CD4-positive, alpha-beta T cell treated with Interleukin-17A for 4 hours (primary cell): ENCODE data around the gene PAPSS1.

Experiments used
- DNase-seq: peaks from one replicate; pipeline ENCODE4 v3.0.0-alpha.2; 2020; ENCODE audit warnings: mixed read lengths

Gene PAPSS1

GRCh38 chr4:107619731-107620130, 100.3 kb downstream of the PAPSS1 start:
- no peak for DNase-seq

- no peak for DNase-seq
These were observed 101.0 kb downstream of the PAPSS1 start for GRCh38 chr4:107619066-107619465.

GRCh38 chr4:107618656-107619055, 101.4 kb downstream of the PAPSS1 start:
- DNase-seq: no peak

GRCh38 chr4:107616838-107617389, 103.1 kb downstream of the PAPSS1 start:
- no peak for DNase-seq

DNA sequence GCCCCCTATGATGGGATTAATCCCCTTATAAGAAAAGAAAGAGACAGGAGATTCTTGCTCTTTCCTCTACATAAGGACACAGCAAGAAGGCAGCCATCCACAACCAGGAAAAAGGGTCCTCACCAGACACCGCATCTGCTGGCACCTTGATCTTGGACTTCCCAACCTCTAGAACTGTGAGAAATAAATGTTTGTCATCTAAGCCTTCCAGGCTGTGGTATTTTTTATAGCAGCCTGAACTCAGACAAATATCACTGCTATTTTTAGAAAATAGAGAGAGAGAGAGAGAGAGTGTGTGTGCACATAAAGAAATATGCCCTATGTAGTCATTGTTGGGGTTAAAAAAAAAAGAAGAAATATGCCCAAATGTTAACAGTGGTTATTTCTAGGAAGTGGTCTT, 104.2 kb downstream of the PAPSS1 start:
- DNase-seq: no peak

DNA sequence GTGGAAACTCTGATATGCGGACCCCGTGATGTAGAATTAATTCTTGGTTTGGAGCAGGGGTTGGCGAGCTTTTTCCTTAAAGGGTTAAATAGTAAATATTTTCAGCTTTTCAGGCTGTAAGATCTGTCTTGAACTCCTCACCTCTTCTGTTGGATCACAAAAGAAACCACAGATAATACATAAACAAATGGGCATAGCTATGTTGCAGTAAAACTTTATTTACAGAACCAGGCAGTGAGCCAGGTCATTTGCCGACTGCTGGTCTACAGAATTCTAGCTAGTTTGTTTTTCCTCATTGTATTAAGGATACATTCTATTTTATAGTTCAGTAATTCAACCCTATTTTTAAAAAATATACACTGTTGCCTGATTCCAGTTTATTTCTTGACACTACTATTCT, 116.6 kb downstream of the PAPSS1 start:
- DNase-seq: no peak

DNA sequence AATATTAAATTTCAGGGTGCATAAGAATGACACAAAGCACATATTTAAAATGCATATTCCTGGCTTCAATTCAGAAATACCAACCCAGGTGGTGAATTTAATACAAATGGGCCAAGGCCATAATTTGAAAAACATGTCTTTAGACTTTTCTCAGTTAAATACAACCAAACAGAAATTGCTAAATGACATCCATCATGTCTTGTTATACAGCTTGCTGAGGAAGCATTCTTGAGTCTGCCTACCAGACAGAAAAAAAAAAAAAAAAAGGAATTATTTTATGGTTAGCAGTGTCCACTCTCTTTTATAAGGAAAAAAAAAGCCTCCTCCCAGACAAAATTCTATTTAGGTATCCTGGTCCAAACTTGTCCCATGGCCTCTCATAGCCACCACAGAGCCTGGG, 119.1 kb downstream of the PAPSS1 start:
- DNase-seq: no peak

- DNase-seq: no peak
These were observed 119.6 kb downstream of the PAPSS1 start for GRCh38 chr4:107600436-107600835.

GRCh38 chr4:107599841-107600240, 120.2 kb downstream of the PAPSS1 start:
- DNase-seq: no peak

DNA sequence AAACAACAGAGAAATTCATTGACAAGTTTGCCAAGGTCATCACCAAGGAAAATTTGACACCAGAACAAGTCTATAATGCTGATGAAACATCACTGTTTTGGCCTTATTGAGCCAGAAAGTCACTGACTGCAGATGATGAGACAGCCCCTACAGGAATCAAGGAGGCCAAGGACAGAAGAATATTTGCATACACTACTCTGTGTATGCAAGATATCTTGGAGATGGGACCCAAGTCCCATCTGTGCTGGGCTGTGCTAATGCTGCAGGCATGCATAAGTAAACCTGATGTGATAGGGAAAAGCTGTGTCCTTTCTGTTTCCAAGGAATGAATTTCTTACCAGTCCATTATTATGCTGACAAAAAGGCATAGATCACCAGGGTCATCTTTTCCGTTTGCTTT, 126.8 kb downstream of the PAPSS1 start:
- no peak for DNase-seq

DNA sequence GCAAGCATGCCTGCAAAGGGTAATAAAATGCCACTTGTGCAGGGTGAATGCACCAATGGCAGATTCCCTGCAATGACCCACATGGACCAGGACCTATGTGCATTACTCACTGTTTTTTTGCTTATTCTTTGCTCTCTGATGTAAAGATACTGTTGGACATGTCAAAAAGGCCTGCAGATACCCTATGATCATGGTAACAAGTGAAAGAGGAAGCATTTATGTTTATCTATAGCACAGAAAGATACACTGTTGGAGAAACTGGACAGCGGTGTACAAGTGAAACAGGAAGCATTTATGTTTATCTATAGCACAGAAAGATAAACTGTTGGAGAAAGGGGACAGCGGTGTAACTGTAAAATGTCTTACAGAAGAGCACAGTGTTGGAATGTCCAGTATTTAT, 127.5 kb downstream of the PAPSS1 start:
- no peak for DNase-seq

DNA sequence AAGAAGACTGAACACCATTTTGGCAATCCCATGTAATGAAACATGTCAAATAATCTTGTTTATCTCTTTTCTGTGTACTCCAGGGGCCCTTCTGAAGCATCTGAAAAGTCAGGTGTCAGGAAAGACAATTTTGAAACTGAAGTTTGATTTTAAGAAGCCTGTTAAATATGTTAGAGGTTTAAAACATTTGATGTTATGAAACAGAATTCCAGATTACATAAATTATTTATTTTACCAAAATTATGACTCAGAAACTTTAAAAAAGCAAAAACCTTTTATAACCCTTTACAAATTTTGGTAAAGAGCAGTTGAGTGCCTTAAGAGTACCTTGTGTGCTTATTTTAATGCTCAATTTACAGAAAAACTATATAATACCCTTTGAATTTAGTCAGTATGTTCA, 130.8 kb downstream of the PAPSS1 start:
- DNase-seq: no peak

- no peak for DNase-seq
These were observed 133.7 kb downstream of the PAPSS1 start for GRCh38 chr4:107586371-107586770.

DNA sequence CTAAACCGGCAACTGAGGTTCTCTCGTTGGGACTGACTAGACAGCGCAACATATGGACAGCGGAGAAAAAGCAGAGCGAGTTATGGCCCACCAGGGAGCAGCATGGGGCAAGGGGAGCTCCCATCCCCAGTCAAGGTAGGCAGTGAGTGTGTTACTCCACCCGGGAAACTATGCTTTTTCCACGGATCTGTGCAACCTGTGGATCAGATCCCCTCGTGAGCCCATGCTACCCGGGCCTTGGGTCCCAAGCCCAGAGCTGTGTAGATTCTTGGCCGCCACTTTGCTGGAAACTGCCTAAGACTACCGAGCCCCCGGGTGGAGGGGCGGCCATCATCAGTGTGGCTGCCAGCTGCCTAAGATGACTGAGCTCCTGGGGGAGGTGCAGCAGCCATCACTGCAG, 140.9 kb downstream of the PAPSS1 start:
- no peak for DNase-seq

DNA sequence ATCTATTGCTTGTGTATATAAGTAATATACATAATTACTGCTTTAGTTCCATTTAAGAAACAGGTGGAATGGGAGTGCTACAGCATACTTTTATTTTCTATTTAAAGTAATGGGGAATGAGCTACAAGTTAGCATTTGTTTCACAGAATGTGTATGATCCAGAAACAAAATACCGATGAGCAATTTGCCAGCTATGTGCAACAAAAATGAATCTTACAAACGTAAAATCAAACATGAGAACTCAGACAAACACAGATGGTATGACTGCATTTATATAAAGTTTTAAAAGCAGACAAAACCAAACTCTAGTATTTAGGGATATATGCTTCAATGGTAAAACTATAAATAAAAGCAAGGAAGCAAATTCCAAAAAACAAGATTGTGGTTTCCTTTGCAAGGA, 141.7 kb downstream of the PAPSS1 start:
- DNase-seq: no peak

DNA sequence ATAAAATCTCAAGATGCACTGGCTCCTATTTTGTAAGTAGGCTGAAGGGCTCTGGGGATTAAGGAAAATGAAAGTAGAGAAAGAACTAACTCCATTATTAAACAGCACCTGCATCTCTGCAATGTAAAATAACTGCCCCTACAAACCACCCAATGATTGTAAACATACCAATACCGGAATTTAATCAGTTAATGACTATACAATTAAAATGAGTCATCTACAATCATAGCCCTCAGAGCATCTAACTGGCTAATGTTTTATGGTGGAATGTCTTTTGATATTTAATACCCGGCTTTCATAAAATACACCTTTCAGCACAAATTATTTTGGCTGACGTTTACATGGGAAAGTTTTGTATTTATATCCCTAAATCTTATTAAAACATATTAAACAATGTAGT, 142.3 kb downstream of the PAPSS1 start:
- DNase-seq: no peak

- no peak for DNase-seq
These were observed 144.8 kb downstream of the PAPSS1 start for GRCh38 chr4:107575243-107575642.

- no peak for DNase-seq
These were observed 147.8 kb downstream of the PAPSS1 start for GRCh38 chr4:107572281-107572680.

DNA sequence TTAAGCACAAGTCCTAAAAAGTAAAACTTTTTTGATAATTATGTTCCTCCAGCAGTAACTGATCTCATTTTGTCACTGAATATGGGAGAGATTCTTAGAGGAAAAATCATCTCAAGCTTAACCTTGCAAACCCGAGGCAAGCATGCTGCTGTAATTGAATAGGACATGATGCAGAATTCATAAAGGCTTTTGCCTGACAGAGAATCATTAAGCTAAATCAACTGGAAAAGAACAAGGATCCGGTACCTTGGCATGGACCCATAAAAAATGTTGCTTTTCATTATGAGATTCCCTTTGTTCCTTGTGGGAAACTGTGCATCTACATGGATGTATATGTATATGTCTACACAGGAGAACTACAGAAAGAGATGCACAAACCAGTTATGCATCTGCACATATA, 149.1 kb downstream of the PAPSS1 start:
- no peak for DNase-seq

DNA sequence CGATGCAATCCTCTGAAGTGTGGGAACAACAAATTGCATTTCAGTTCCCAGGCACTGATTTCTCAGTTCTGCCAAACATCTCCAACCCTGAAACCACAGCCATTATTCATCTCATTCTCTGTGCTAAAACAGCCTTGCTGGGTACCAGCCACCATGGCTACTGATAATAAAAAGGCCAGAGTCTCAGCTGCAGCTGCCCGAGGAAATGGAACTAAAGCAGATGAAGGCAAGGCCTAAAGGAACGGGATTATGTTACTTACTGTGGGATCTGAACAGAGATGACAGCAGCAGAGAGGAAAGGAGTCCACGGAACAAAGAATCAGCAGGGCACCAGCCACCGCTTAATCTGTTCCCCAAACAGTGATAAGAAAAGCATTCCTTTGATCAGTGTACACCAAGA, 155.7 kb downstream of the PAPSS1 start:
- DNase-seq: no peak
